Testis (tissue), 3 donors: ENCODE results near the gene DLG1. TPM values are rescaled to one million over a fixed set of nuclear protein-coding genes. Genes with fewer than 3 reads are reported as not detected.

Source experiments
- DNase-seq: peaks from one replicate; pipeline ENCODE4 v3.0.0-alpha.2; 2019
- H3K27ac ChIP-seq, 2 donors: fragments of 200-600 bp; sonication (generic); one replicate each; pipeline ENCODE4 v1.5.1; 2019
- H3K27me3 ChIP-seq: fragments of 200-600 bp; sonication (generic); one replicate; pipeline ENCODE4 v1.5.1; 2019
- H3K36me3 ChIP-seq: fragments of 200-600 bp; sonication (generic); one replicate; pipeline ENCODE4 v1.5.1; 2017; ENCODE audit warnings: low read depth; ENCODE audit errors: missing control alignments
- H3K4me1 ChIP-seq: fragments of 200-600 bp; sonication (generic); one replicate; pipeline ENCODE4 v1.5.1; 2019
- H3K4me3 ChIP-seq, 2 donors: fragments of 200-600 bp; sonication (generic); one replicate each; pipeline ENCODE4 v1.5.1; 2017 to 2019
- H3K9me3 ChIP-seq: fragments of 200-600 bp; sonication (generic); one replicate; pipeline ENCODE4 v1.5.1; 2017
- POLR2A ChIP-seq: fragments of 450-650 bp; IDR thresholded peaks from one replicate; pipeline ENCODE4 v1.6.1; 2017; ENCODE audit warnings: antibody characterized with exemption, mild to moderate bottlenecking, moderate library complexity
- WGBS, 2 donors: methylation state at CpG; one replicate each; pipeline ENCODE4 v1.1.5; 2018; 5-methylcytosine and 5-hydroxymethylcytosine counted together
- intact Hi-C: fragments of 100-400 bp; cut with DNase I; formaldehyde crosslinking; loops from one replicate; pipeline ENCODE4 v1.15.1; 2023; ENCODE audit warnings: low total_unique reads
- polyA plus RNA-seq: library from polyadenylated mRNA; stranded (reverse); fragments of 350-450 nt; fragmentation: Illumina TruSeq; extraction: RNeasy Lipid Tissue Mini Kit (QIAGEN cat#74804); gene quantifications from one replicate; pipeline ENCODE4 v1.2.3, GENCODE V29; 2014; ENCODE audit warnings: low read depth, low replicate concordance; ENCODE audit not compliant: insufficient read depth
- total RNA-seq, 2 donors: library from RNA; depleted of rRNA; stranded (reverse); fragments of >200 nt; gene quantifications; one replicate each; pipeline ENCODE4 v1.2.3, GENCODE V29; 2016
- TF ChIP-seq, protein P1 (sequence below), 3 experiments: fragments of 450-650 bp in 2 of 3; fragments of 200-600 bp in 1 of 3; sonication (generic) in 1 of 3; IDR thresholded peaks; one replicate each; pipeline ENCODE4 v1.5.1; 2016 to 2019; ENCODE audit warnings: antibody characterized with exemption in 3 of 3, mild to moderate bottlenecking in 2 of 3, moderate library complexity in 1 of 3

DLG1 gene
- total and polyA plus RNA-seq, 3 donors from 2014 or later: 37.4 to 99.4 (median 99.3) TPM

DNA sequence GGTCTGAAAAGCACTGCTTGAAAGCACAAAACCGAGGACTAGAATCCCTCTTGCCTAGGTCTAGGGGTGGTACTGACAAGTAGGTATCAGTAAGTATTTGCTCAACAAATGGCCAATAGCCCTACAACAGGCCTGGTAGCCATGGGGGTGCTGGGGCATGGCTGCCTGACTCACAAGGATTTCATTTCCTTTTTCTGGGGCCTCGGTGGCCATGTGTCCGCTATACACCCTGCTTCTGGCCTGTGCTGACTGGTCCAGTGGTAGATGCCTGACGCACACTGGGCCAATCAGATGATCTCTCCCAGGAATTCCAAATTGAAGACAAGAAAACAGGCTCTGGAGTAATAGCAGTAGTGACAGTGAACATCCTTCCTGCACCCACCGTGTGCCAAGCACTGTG, 298.2 kb downstream of the DLG1 start:
- peaks cover 4% of the 10 kb centered on the region for H3K4me1 ChIP-seq
- H3K4me3 ChIP-seq: no peak overlapping the region
- no peaks in the 10 kb centered on the region for H3K9me3 ChIP-seq
- WGBS, 2 donors: 82 to 86% methylated on average over 5 of the region's 5 CpGs
- H3K36me3 ChIP-seq: no peaks in the 10 kb centered on the region
- H3K27ac ChIP-seq: no peak overlapping the region
- DNase-seq: no peak
- H3K27me3 ChIP-seq: no peaks in the 10 kb centered on the region
- TF ChIP-seq POLR2A: no peak
- TF ChIP-seq, protein P1, sequence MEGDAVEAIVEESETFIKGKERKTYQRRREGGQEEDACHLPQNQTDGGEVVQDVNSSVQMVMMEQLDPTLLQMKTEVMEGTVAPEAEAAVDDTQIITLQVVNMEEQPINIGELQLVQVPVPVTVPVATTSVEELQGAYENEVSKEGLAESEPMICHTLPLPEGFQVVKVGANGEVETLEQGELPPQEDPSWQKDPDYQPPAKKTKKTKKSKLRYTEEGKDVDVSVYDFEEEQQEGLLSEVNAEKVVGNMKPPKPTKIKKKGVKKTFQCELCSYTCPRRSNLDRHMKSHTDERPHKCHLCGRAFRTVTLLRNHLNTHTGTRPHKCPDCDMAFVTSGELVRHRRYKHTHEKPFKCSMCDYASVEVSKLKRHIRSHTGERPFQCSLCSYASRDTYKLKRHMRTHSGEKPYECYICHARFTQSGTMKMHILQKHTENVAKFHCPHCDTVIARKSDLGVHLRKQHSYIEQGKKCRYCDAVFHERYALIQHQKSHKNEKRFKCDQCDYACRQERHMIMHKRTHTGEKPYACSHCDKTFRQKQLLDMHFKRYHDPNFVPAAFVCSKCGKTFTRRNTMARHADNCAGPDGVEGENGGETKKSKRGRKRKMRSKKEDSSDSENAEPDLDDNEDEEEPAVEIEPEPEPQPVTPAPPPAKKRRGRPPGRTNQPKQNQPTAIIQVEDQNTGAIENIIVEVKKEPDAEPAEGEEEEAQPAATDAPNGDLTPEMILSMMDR (IDR thresholded peaks at IDR 0.05): no peak
- intact Hi-C loops: loop anchor here (10.0 kb wide), 1 partner anchor 185 kb away; no protein-coding TSS in a partner anchor

DNA sequence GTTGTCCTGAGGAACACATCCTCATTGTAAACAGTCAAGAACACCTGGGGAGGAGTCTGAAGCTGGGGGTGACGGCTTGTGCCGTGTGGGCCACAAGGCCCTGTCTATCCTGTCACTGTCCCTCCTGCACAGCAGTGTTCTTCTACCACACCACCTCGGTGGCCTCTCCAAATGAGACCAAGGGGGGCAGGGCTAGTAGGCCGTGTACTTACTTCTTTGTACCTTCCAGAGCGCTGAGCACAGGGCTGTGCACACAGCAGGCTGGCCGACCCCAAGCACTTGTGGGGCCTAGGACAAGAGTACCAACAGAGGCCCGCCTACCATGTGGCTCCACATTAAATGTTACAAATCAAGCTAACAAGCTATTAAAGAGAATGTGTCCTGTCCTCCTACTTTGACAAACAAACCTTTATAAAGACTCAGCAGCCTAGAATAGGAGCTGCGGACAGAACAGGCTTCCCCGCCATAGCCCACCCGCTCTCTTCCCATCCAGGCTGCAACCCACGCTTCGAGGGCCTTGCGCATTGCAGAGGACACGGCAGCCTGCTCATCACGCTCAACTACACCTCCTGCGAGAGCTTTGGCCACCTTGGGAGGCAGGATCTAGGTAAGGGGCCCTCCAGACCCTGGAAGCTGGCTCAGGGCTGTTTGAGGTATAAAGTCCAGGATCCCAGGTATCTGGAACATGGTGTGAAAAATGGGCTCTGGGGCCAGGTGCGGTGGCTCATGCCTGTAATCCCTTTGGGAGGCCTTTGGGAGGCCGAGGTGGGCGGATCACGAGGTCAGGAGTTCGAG, 299.2 kb downstream of the DLG1 start:
- no peaks in the 10 kb centered on the region for H3K9me3 ChIP-seq
- no peaks in the 10 kb centered on the region for H3K36me3 ChIP-seq
- H3K27me3 ChIP-seq: no peaks in the 10 kb centered on the region
- 87 to 89% methylated on average over 21 of the region's 21 CpGs for WGBS, 2 donors
- no peak overlapping the region for H3K27ac ChIP-seq
- intact Hi-C loops: no loop called here
- peaks cover 4% of the 10 kb centered on the region for H3K4me1 ChIP-seq
- no peak for DNase-seq
- H3K4me3 ChIP-seq: no peak overlapping the region
- TF ChIP-seq, protein P1 (IDR thresholded peaks at IDR 0.05): no peak
- no peak for TF ChIP-seq POLR2A

DNA sequence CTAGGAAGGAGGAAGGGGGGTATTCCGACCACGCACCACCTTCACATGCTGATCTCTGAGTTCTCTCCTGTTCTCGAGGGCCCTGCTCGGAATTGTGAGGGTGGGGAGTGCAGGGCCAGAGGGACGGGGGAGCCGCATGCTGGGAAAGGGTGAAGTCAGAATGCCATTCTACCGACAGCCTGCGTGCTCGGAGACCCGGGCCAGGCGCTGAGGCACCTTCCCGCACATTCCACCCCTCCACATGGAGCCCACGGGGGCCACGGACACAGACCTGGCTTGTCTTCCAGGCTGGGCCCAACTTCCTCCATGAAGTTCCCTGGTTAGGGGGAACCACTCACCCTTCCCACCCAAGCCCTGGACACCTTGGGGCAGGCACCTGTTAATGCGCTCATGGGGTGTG, 301.1 kb downstream of the DLG1 start:
- no peak for DNase-seq
- WGBS, 2 donors: 88 to 93% methylated on average over 10 to 15 of the region's 15 CpGs
- intact Hi-C loops: no loop called here

DNA sequence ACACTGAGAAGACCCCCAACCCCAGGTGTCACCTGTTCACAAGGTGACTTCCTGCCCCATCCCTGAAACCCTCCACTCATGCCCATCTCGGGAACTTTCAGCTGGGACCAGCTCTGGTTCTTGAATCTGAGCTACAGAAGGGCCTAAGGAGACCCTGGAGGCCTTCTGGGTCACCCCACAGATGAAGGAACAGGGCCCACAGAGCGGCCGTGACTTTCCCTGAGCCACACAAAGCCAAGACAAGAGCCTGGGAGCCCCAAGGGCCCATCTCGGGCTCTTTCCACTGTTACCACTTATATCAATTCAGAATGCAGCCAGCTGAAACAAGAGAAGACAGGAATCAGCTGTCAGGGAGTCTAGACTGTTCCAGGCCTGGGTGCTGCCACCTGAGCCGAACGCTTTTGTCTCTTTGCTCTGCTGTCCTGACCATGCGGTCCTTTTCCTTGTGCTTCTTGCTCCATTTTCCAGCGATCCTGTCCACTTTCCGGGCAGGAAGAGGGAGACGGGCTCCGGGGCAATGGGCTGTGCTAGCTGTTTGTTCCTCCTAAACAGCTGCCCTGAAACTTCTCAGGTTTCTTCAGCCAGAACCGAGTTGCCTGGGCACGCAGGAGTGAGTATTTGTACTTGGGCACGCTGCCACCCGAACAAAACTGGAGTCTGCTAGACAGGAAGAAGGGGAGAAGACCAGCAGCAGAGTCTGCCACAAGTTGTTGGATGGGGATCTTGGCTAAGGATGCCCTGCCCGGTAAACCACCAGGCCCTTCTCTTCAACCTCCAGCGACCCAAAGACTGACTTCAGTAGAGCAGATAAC, 301.8 kb downstream of the DLG1 start:
- Histone ChIP-seq H3K27me3 (no peaks in the 10 kb centered on the region), H3K9me3 (no peaks in the 10 kb centered on the region), H3K4me3 (no peak overlapping the region), H3K4me1 (no peaks in the 10 kb centered on the region), H3K27ac (no peak overlapping the region), H3K36me3 (no peaks in the 10 kb centered on the region)
- TF ChIP-seq POLR2A: no peak
- TF ChIP-seq, protein P1 (IDR thresholded peaks at IDR 0.05): no peak
- DNase-seq: no peak
- intact Hi-C loops: no loop called here
- WGBS, 2 donors: 85 to 87% methylated on average over 12 to 17 of the region's 17 CpGs

More for the DNA sequence above, 301.1 kb downstream of the DLG1 start:
- H3K36me3 ChIP-seq: no peaks in the 10 kb centered on the region
- H3K9me3 ChIP-seq: no peaks in the 10 kb centered on the region
- no peak for TF ChIP-seq POLR2A
- TF ChIP-seq, protein P1 (IDR thresholded peaks at IDR 0.05): no peak
- H3K27me3 ChIP-seq: no peaks in the 10 kb centered on the region
- H3K4me1 ChIP-seq: no peaks in the 10 kb centered on the region
- H3K27ac ChIP-seq: no peak overlapping the region
- no peak overlapping the region for H3K4me3 ChIP-seq
